HG03064 (cell line): Measurements from ENCODE around the gene TTLL5.

ENCODE experiments used
- ATAC-seq: cut with Tn5 transposase; IDR thresholded peaks from one replicate; pipeline ENCODE4 v1.9.1; 2021; ENCODE audit warnings: low read depth; ENCODE audit not compliant: unreplicated experiment

Gene TTLL5

DNA sequence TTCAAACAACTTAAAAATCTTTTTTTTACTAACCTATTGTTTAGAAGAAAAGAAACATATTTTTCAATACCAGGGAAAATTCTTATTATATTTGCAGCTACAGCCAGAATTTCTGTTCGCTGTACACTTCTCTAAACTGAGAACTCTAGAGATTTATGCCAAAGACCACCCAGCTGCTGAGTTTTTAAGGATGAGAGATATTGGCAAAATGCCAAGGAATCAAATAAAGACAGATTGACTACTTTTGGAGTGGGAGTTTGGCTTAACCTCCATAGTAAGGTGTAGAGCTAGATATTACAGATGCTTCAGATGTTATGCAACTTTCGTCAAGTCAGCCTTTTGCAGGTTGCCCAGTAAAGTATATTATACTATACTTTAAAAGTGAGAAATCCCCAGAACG lies 71.8 kb downstream of the TTLL5 start:
- no peak for ATAC-seq

DNA sequence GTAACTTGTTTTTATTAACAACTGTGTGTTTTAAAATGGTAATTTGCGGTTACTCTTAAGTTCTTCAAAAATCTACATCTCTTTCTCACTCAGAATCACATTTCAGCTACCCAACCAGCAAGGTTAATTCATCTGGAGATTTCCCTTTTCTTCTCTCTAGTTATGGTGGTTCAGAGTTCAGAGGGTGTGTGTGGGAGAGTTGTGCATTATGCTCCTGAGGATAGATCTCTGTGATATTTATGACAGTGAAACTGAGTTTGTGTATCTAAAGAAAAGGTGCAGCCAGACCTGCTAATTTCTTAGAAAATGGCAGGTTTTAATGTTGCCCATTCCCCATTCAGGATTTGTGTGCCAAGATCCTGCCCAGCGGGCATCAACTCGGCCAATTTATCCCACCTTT lies 73.8 kb downstream of the TTLL5 start:
- no peak for ATAC-seq

DNA sequence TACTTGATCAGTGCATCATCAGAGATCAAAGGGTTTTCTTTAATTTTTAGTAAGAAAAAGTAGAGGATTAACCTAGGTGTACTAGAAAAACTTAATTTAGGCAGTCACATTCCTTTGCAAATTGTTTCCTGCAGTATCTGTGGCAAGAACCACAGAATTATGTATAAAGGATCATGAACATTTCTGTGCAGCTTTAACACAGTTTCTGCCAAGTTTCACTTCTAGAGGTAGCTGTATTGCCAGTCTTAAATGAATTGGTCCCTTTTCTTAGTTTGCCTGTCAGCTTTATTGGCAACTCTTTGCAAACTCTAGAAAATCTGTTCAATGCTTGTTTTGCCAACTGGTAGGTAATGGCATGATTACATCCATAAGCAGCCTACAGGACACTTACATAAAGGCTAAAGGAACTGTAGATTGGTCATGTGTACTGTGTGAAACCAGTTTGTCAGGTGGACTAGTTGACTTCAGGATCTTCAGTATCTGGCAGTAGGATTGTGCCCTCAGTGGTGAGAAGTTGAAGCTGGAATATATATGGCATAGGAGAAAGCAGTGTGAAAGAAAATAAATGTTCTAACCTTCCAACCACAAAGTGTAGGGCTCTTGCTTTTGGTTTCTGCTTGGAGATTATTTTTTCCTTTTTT lies 75.9 kb downstream of the TTLL5 start:
- ATAC-seq: no peak

DNA sequence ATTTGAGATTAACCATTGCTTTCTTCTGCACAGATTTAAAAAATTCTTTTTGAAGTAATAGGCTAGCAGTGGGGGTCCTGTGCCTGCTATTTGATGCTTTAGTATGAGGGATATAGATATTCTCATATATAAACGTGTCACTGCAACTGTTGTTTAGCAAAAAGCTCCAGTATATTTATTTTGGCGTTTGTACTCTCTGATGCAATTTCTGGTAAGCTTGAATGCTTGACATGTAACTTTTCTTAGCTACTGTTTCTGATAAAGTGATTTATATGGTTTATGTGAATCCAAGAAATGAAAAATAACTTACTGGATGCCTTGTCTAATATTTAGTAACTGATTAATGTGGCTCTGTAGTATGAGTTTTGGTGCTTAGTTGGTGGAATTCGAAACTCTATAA lies 77.1 kb downstream of the TTLL5 start:
- ATAC-seq: no peak

DNA sequence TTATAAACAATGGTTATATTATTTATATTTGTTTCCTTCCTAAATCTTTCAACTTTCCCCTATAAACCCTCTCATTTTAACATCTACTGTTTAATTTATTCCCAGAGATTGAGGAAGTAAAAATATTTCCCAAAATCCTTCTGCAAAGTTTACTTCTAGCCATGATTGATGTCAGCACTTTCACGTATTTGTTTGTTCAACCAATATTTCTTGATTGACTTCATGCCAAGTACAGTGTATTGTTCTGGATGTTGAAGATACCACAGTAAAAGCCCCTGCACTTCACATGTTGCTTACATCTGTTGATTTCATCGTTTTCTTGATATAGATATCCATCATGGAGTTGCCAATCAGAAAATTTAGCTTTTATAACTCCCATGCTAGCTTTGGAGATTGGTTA lies 81.8 kb downstream of the TTLL5 start:
- ATAC-seq: no peak

DNA sequence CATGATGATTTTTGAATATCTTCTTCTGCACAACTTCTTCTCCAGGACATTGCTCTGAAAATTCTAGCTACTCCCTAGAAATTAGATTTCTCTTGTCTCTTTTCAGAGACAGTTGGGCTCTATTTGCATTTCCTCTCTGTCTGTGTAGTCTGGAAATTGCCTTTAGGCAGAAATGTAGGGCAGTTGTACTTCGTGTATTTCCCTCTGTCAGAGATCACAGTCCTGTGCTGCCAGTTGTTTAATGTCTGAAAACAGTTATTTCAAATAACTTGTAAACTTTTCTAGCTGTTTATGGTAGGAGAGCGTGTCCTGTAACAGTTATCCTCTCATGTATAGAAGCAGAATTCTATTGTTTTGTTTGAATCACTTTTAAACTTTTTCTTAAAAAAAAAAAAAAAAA lies 86.9 kb downstream of the TTLL5 start:
- ATAC-seq: no peak

DNA sequence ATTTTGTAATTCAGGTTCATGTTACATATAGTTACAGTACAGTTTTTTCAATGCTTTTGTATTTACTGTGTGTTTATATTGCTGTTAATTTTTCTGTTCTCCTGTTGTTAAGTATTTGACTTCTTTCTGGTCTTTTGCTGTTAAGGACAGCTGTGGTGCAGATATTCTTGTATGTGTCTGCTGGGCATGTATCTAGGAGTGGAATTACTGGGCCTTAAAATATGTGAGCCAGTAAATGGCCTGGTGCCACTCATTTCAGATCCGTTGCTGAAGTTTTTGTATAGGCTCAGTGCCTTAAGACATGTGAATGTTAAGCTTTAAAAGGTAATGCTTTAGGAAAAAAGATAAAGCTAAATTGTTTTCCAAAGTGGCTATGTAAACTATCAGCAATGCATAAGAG lies 87.3 kb downstream of the TTLL5 start:
- no peak for ATAC-seq

DNA sequence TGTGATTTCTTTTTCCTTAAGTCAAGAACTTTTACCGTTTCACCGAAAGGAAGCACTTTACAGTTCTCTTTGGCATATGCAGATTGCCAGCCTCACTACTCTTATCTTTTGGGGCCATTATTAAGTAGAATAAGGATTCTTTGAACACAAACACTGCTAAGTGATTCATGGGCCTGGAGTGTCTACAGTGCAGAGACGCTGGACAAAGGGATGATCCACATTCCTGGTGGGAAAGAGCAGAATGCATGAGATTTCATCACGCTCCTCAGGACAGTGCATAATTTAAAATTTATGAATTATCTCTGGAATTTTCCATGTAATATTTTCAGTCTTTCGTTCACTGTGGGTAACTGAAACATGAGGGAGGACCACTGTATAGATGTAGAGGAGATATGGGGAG lies 90.2 kb downstream of the TTLL5 start:
- no peak for ATAC-seq

DNA sequence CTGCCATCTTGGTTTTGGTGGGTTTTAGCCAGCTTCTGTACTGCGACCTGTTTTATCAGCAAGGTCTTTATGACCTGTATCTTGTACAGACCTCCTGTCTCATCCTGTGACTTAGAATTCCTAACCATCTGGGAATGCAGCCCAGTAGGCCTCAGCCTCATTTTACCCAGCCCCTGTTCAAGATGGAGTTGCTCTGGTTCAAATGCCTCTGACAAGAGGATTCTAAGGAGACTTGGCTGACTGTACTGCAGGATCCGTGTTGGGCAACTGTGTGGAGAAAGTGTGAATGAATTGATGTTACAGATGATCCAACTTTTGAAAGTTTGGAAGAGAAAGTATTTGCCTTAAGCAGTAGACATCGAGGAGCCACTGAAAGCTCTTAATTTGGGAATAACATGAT lies 91.0 kb downstream of the TTLL5 start:
- no peak for ATAC-seq

DNA sequence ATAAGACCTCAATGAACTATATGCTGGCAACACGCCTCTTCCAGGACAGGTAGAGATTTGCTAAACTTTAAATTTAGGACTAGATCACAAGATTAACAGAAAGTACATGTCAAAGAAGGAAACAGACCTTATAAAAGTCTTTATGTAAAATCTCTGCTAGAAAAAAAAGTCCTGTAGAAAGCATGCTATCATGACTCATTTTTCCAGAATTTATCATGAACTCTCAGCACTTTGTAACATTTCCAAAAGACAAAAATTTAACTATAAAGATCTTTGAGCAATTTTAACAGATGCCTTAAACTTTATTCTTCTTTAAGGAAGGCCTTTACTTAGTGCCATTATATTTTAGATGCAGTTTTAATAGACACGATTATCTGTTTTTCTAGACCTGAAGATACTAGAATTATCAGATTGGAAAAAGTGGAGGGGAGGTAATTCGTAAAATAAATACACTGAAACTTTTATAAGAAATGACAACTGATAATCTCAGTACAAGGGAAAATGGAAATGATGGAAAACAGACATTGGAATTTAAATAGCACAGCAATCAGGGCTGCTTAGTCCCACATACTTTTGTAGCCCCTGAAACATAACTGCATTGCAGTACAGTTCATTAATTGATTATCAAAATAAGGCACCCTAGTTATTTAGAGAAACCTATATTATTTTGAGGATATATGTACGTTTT lies 92.0 kb downstream of the TTLL5 start:
- ATAC-seq: no peak

DNA sequence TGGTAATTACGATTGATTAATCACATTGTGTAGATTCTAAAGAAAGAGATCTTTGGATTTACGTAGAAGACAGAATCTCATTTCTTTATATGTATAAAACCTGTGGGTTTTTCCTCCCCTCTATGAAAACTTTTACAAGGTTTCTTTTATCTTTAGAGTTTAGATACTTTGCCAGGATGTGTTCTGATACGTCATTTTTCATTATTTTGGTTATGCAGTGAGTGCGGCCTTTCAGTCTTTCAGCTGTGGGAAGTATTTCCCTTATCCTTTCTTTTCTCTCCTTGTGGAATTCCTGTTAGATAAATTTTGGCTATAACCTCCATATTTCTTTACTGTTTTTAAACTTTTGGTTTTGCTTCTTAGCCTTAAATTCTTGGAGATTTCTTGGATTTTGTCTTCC lies 92.7 kb downstream of the TTLL5 start:
- no peak for ATAC-seq

DNA sequence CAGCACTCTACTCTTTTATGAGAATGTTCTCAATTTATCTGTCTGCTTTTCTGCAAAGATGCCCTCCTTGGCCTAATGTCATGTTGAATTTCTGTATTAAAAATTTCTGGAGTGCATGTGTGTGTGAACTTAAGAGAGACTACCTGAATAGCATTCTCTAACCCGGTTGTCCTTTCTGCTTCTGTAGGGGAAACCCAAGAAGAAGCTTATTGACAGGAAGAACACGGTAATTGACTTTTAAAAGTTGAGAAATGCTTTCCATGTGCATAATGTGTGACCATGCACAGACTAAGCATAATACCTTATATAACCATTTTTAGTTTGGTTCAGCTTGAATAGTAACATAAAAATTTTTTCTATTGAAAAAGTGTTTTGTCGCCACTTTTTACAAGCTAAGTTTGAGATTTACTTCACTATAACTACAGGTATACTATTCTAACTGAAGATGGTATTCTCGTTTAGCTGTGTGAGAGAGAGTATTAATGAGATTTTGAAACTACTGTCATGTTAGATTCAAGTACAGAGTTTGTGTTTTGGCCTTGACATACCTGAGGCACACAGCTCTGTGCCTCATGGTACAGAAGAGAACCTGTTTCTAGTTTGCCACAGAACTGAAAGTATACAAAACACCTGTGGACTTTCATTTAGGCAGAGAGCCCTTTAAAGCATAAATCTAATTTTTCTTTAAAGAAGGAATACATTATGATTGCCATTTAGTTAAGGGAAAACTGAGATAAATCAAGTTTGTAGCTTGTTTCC lies 96.8 kb downstream of the TTLL5 start:
- no peak for ATAC-seq

DNA sequence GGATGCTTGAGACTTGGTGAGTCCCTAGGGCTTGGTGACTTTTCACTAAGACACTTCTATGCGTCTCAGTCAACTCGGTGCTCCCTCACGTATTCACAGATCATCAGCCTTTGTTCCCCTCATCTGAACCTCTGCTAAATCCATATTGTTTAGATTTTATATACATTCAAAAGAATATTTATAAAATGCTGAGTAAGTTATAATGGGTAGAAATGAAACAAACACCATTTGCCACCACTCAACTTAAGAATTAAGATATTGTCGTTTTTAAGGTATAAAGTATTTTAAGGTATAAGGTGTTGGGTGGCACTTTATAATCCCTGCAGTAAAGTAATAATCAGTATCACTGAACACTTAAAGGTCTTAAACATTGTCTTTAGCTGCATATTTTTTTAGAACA lies 103.0 kb downstream of the TTLL5 start:
- no peak for ATAC-seq

DNA sequence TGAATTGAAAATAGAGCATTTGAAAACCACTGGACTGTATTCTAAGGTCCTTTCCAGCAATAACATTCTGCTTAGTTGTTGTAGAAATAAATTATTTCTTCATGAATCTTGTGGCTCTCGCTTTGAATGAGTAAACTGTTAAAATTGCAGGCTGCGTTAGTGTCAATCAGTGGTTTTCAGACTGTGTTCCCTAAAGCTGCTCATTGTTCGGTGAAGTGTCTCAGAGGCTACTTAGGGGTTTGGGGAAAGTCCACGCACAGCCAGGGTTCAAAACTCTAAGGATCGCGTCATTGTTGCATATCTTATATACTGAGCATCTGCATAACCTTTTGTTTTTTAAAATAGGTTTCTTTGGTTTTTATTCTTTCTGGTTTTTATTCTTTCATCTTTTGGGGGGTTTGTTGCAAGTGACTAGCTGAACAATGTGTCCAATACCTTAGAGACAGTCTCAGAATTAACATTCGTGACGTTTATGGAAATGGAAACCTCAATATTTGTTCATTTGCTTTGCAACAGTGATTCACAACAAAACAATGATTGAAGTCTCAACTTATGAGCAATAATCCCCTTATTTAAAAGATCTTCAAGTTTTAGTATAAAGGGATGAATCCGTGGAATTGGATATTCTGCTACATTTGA lies 108.1 kb downstream of the TTLL5 start:
- no peak for ATAC-seq

DNA sequence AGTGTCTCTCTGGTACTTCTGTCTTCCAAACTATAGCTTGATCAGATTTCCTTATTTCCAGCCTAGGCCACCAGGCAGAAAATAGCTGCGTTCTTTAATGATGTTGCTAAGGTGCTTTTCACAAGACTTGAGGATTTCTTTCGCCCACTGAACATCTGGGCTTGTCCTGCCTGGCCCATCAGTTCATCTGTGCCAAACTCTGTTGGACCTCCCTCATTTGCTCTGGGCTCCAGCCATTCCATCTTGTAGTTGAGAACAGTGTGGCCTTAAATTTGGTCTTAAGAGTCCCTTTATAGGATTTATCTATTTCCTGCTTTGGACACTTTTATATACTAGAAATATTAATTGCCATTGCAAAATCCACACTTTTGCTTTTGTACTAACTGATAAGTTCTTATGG lies 109.6 kb downstream of the TTLL5 start:
- ATAC-seq: no peak

DNA sequence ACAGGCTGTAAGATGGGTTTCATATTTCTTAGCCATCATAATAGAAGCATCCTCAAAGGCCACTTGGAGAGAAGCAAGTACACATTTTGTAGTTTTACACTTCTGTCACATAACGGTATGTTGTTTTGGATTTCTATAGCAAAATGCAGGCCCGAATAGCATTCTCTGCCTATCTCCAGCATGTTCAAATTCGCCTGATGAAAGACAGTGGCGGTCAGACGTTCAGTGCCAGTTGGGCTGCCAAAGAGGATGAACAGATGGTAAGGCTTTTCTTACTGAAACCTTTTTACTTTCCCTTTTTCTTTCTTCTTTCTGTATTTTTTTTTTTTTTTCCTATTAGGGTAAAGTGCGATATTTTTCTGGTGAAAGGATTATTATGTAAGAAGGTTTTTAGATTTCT lies 110.5 kb downstream of the TTLL5 start:
- no peak for ATAC-seq

DNA sequence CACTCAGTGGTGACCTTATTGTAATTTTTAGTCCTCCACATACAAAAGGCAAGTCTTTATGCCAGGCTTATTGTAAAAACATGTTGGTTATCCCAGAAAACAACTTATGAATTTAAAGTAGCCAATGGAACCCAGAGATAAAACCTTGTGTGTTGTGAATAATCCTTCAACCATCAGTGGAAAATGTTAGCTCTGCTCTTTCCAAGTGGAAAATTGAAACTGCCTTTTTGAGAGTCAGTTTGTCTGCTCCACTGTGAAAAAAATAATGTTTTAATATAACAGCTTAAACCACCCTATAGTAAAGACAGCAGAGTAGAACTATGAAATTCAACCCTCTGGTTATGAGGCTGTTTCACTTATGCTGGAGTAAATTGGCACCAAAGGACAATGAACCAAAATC lies 112.0 kb downstream of the TTLL5 start:
- ATAC-seq: no peak

DNA sequence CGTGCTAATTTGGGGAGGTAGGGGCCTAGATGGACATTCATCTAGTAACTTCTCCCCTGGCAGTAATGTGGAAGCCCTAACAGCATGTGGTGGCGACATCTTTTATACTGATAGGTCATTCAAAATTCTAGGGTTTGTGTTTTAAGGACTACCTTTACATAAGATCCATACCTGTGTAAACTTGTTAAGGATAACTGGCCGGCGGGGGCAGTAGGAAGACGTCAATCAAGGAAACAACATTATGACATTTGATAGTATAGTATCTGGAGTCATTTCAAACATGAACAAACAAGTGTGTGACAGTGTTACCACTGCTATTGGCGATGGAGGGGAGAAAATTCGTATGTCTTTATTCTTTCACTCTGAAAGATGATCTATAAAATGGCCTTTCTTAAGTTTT lies 120.0 kb downstream of the TTLL5 start:
- no peak for ATAC-seq

DNA sequence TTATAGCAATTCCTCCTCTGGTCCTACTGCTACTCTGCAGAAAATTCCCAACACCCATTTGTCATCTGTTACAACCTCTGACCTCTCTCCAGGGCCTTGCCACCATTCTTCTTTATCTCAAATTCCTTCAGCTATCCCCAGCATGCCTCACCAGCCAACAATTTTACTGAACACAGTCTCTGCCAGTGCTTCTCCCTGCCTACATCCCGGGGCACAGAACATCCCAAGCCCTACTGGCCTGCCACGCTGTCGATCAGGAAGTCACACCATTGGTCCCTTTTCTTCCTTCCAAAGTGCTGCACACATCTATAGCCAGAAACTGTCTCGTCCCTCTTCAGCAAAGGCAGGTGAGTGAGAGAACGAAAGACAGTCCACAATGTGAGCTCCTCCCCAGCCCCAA lies 122.1 kb downstream of the TTLL5 start:
- no peak for ATAC-seq

DNA sequence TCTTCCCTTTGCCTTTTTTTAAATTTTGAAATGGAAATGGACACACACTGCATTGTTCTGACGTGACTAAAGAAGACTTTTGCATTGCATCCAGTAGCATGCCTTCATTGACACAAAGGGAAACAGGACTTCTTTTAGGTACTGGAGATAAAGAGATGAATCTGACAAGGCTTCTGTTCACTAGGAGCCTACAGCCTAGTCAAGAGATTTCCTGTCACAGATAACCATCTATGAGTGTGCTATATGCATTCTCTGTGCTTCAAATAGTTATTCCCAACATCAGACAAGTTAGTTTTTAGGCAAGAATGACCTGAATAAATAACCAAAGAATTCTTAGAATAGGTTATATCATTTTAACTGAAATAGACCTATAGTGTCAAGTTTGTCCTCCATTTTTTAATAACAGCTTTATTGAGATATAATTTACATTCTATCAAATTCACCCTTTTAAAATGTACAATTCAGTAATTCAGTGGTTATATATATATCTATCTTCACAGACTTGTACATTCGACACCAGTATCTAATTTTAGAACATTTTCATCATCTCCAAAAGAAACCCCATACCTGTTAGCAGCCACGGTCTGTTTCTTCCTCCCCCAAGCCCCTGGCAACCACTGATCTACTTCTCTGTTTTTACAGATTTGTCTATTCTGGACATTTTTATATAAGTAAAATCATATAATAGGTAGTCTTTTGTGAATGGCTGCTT lies 122.7 kb downstream of the TTLL5 start:
- ATAC-seq: no peak

DNA sequence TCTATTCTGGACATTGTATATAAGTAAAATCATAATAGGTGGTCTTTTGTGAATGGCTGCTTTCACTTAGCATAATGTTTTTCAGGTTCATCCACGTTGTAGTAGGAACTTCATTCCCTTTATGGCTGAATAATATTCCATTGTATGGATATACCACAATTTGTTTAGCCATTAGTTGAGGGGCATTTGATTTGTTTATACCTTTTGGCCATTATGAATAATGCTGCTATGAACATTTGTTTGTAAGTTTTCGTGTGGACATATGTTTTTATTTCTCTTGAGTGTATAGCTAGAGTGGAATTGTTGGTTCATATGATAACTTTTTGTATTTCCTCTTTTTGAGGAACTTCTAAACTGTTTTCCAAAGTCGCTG lies 123.3 kb downstream of the TTLL5 start:
- no peak for ATAC-seq
